HCT116 (cell line): ENCODE results near the gene CTNNA2. TPM values are rescaled to one million over a fixed set of nuclear protein-coding genes. Genes with fewer than 3 reads are reported as not detected.

ENCODE experiments used
- ATAC-seq: fragments of 200-7000 bp; cut with Tn5 transposase; 2 replicates; pipeline ENCODE4 v1.9.1; 2020; ENCODE audit warnings: mild to moderate bottlenecking, moderate library complexity
- BruUV-seq: library from RNA; stranded (reverse); fragments of 400-500 nt; replicated peaks from 2 replicates; lab custom pipeline; 2021; lab: Mats Ljungman, UMichigan
- CTCF ChIA-PET: fragments of 300-600 bp; sonication (Branson Sonifier 250); formaldehyde crosslinking; loops from one replicate; lab custom pipeline; 2021; ENCODE audit warnings: antibody characterized with exemption; lab: Charles Lee
- POLR2A ChIA-PET: fragments of 300-600, 350-600 bp; sonication (Branson Sonifier 250); formaldehyde crosslinking; loops from one replicate; lab custom pipeline; 2021; ENCODE audit warnings: antibody characterized with exemption; lab: Charles Lee
- RAD21 ChIA-PET, 2 experiments: fragments of 300-600 bp; sonication (Branson Sonifier 250); formaldehyde crosslinking; loops; one replicate each; lab custom pipeline; 2023; ENCODE audit warnings: low total read pairs in 2 of 2; ENCODE audit not compliant: uncharacterized antibody in 2 of 2, unreplicated experiment in 2 of 2, low non-redundant PET in 1 of 2; lab: Charles Lee
- DNase-seq: peaks from one replicate; pipeline ENCODE4 v3.0.0-alpha.2; 2010; ENCODE audit warnings: low read depth, low spot score
- H2AFZ ChIP-seq: fragments of 200-600 bp; shearing (Covaris generic), sonication (generic); 2 replicates; pipeline ENCODE4 v1.6.1; 2017; ENCODE audit warnings: low read depth, mixed run types, mixed read lengths, antibody characterized with exemption, low read length; ENCODE audit not compliant: poor library complexity, severe bottlenecking
- H3K27ac ChIP-seq: 2 replicates; pipeline ENCODE4 v1.5.1; 2012; ENCODE audit warnings: low read depth, low read length
- H3K27me3 ChIP-seq: fragments of 200-600 bp; sonication (generic); 2 replicates; pipeline ENCODE4 v1.6.1; 2016; ENCODE audit warnings: mixed run types, low read length, mixed read lengths; ENCODE audit not compliant: insufficient read depth
- H3K36me3 ChIP-seq, 2 experiments: fragments of 200-500 bp in 1 of 2; fragments of 200-600 bp in 1 of 2; sonication (Bioruptor generic) in 1 of 2; sonication (generic) in 1 of 2; 2 replicates each; pipeline versions ENCODE4 v1.5.1 to v1.6.1; 2014 to 2016; ENCODE audit warnings: low read length in 2 of 2, inconsistent platforms in 1 of 2, mixed read lengths in 1 of 2, mixed run types in 1 of 2; ENCODE audit not compliant: insufficient read depth in 2 of 2, control insufficient read depth in 1 of 2
- H3K4me1 ChIP-seq, 2 experiments: fragments of 200-600 bp in 1 of 2; sonication (generic) in 1 of 2; 2 replicates each; pipeline versions ENCODE4 v1.5.1 to v1.6.1; 2012 to 2017; ENCODE audit warnings: low read length in 2 of 2, inconsistent platforms in 1 of 2, mild to moderate bottlenecking in 1 of 2, mixed read lengths in 1 of 2, mixed run types in 1 of 2, moderate library complexity in 1 of 2; ENCODE audit not compliant: insufficient read depth in 2 of 2, control insufficient read depth in 1 of 2
- H3K4me2 ChIP-seq: fragments of 200-600 bp; sonication (generic); 2 replicates; pipeline ENCODE4 v1.6.1; 2017; ENCODE audit warnings: mixed run types, low read length, mixed read lengths
- H3K4me3 ChIP-seq, 2 experiments: fragments of 200-600 bp in 1 of 2; sonication (generic) in 1 of 2; replicated peaks in 1 of 2; 2 replicates each; pipeline ENCODE4 v1.5.1; 2011 to 2016; ENCODE audit warnings: low read length in 2 of 2, control low read depth in 1 of 2, low read depth in 1 of 2, mild to moderate bottlenecking in 1 of 2, mixed read lengths in 1 of 2, mixed run types in 1 of 2
- H3K79me2 ChIP-seq: fragments of 200-600 bp; sonication (generic); 2 replicates; pipeline ENCODE4 v1.6.1; 2017; ENCODE audit warnings: mild to moderate bottlenecking, mixed run types, low read length, moderate library complexity, mixed read lengths; ENCODE audit not compliant: insufficient read depth
- H3K9ac ChIP-seq: fragments of 200-600 bp; sonication (generic); 2 replicates; pipeline ENCODE4 v1.6.1; 2016; ENCODE audit warnings: low read length, mixed read lengths
- H3K9me2 ChIP-seq: fragments of 200-600 bp; sonication (generic), shearing (Covaris generic); 2 replicates; pipeline ENCODE4 v1.6.1; 2017; ENCODE audit warnings: mixed run types, mild to moderate bottlenecking, moderate library complexity; ENCODE audit not compliant: insufficient read depth
- H3K9me3 ChIP-seq, 2 experiments: fragments of 200-500 bp in 1 of 2; fragments of 200-600 bp in 1 of 2; sonication (Bioruptor generic) in 1 of 2; sonication (generic) in 1 of 2; 2 replicates each; pipeline ENCODE4 v1.6.1; 2014 to 2017; ENCODE audit warnings: low read length in 2 of 2, mixed read lengths in 2 of 2, inconsistent platforms in 1 of 2, low read depth in 1 of 2, mild to moderate bottlenecking in 1 of 2, mixed run types in 1 of 2, moderate library complexity in 1 of 2; ENCODE audit not compliant: control insufficient read depth in 1 of 2, insufficient read depth in 1 of 2
- H4K20me1 ChIP-seq: fragments of 200-600 bp; sonication (generic), shearing (Covaris generic); 2 replicates; pipeline ENCODE4 v1.6.1; 2017; ENCODE audit warnings: mixed run types, mild to moderate bottlenecking, moderate library complexity; ENCODE audit not compliant: insufficient read depth
- ATF3 ChIP-seq: IDR thresholded peaks from 2 replicates; pipeline ENCODE4 v1.6.1; 2012
- CBX3 ChIP-seq: IDR thresholded peaks from 2 replicates; pipeline ENCODE4 v1.6.1; 2012; ENCODE audit warnings: low read depth
- CEBPB ChIP-seq: IDR thresholded peaks from 2 replicates; pipeline ENCODE4 v1.6.1; 2012; ENCODE audit warnings: low read depth
- EGR1 ChIP-seq: IDR thresholded peaks from 2 replicates; pipeline ENCODE4 v1.6.1; 2012; ENCODE audit warnings: low read depth
- ELF1 ChIP-seq: IDR thresholded peaks from 2 replicates; pipeline ENCODE4 v1.6.1; 2012; ENCODE audit warnings: low read depth, borderline replicate concordance
- EZH2phosphoT487 ChIP-seq: fragments of 200-600 bp; IDR thresholded peaks from 2 replicates; pipeline ENCODE4 v1.6.1; 2018; ENCODE audit warnings: antibody characterized with exemption, borderline replicate concordance
- FOSL1 ChIP-seq: IDR thresholded peaks from 2 replicates; pipeline ENCODE4 v1.6.1; 2012; ENCODE audit warnings: low read depth
- MAX ChIP-seq: IDR thresholded peaks from 2 replicates; pipeline ENCODE4 v1.6.1; 2012
- POLR2A ChIP-seq: IDR thresholded peaks from 2 replicates; pipeline ENCODE4 v1.7.0; 2011; ENCODE audit warnings: borderline replicate concordance; ENCODE audit not compliant: insufficient read depth, insufficient read length; ENCODE audit errors: extremely low read depth
- POLR2AphosphoS5 ChIP-seq: IDR thresholded peaks from 2 replicates; pipeline ENCODE4 v1.6.1; 2011; ENCODE audit warnings: mild to moderate bottlenecking, low read depth, low read length, moderate library complexity
- RAD21 ChIP-seq: IDR thresholded peaks from 2 replicates; pipeline ENCODE4 v1.6.1; 2012; ENCODE audit warnings: low read depth, mild to moderate bottlenecking
- SIN3A ChIP-seq: IDR thresholded peaks from 2 replicates; pipeline ENCODE4 v1.6.1; 2012; ENCODE audit warnings: low read depth
- SP1 ChIP-seq: IDR thresholded peaks from 2 replicates; pipeline ENCODE4 v1.6.1; 2012; ENCODE audit warnings: low read depth
- SRF ChIP-seq: IDR thresholded peaks from 2 replicates; pipeline ENCODE4 v1.6.1; 2012; ENCODE audit warnings: low read depth
- TCF7L2 ChIP-seq: IDR thresholded peaks from 2 replicates; pipeline ENCODE4 v1.7.0; 2011; ENCODE audit warnings: borderline replicate concordance, inconsistent platforms; ENCODE audit not compliant: insufficient read depth, insufficient read length; ENCODE audit errors: extremely low read depth
- YY1 ChIP-seq: IDR thresholded peaks from 2 replicates; pipeline ENCODE4 v1.6.1; 2011; ENCODE audit warnings: low read length, low read depth, moderate library complexity, mild to moderate bottlenecking; ENCODE audit not compliant: insufficient replicate concordance; ENCODE audit errors: extremely low read depth
- ZFX ChIP-seq: fragments of 450-650 bp; IDR thresholded peaks from 2 replicates; pipeline ENCODE4 v1.6.1; 2017
- ZNF274 ChIP-seq: fragments of 200-500 bp; sonication (Bioruptor generic); IDR thresholded peaks from 2 replicates; pipeline ENCODE4 v1.6.1; 2014; ENCODE audit warnings: mild to moderate bottlenecking, low read depth, low read length, inconsistent platforms
- intact Hi-C: fragments of 100-400 bp; cut with micrococcal nuclease; formaldehyde crosslinking; loops from 2 replicates; pipeline ENCODE4 v1.10.0; 2022
- total RNA-seq: library from RNA; stranded (reverse); gene quantifications from one replicate; pipeline ENCODE4 v1.2.1, GENCODE V29; 2021; ENCODE audit not compliant: unreplicated experiment
- TF ChIP-seq, protein P1 (sequence below): IDR thresholded peaks from 2 replicates; pipeline ENCODE4 v1.6.1; 2011; ENCODE audit warnings: mild to moderate bottlenecking, low read length, moderate library complexity; ENCODE audit not compliant: insufficient replicate concordance; ENCODE audit errors: extremely low read depth

CTNNA2 gene
- total RNA-seq, 1 experiment from 2014 or later: not detected

GRCh38 chr2:79621755-79622154 is 108.9 kb downstream of the CTNNA2 start:
- Histone ChIP-seq H4K20me1 (no peaks in the 10 kb centered on the region), H3K36me3 (no peaks in the 10 kb centered on the region), H3K4me3 (no peak overlapping the region), H2AFZ (no peak overlapping the region)
- no TSS peak for BruUV-seq
- RAD21 ChIA-PET: no interaction called here
- TF ChIP-seq POLR2A (no peak), SP1 (no peak)
- TF ChIP-seq, all 23 proteins: peak for 0
- POLR2A ChIA-PET: no interaction called here
- CTCF ChIA-PET: no interaction called here
- Histone ChIP-seq H3K4me1 (no peaks in the 10 kb centered on the region), H3K9ac (no peak overlapping the region), H3K9me2 (no peaks in the 10 kb centered on the region), H3K27me3 (no peaks in the 10 kb centered on the region), H3K27ac (no peak overlapping the region), H3K4me2 (no peak overlapping the region), H3K9me3 (peaks cover 18 to 46% of the 10 kb centered on the region in 2 experiments; a peak in 2 of 4 replicates), H3K79me2 (no peaks in the 10 kb centered on the region)
- intact Hi-C loops: no loop called here
- ATAC-seq: no peak
- no peak for DNase-seq

GRCh38 chr2:79622508-79622907 is 109.7 kb downstream of the CTNNA2 start:
- Histone ChIP-seq H3K4me1 (no peaks in the 10 kb centered on the region), H3K79me2 (no peaks in the 10 kb centered on the region), H3K27ac (no peak overlapping the region), H3K9me2 (no peaks in the 10 kb centered on the region), H3K4me2 (no peak overlapping the region), H3K27me3 (no peaks in the 10 kb centered on the region), H3K9me3 (peaks cover 17 to 49% of the 10 kb centered on the region in 2 experiments; a peak in 2 of 4 replicates), H3K36me3 (no peaks in the 10 kb centered on the region), H3K9ac (no peak overlapping the region), H2AFZ (no peak overlapping the region), H3K4me3 (no peak overlapping the region), H4K20me1 (no peaks in the 10 kb centered on the region)
- no TSS peak for BruUV-seq
- ChIA-PET POLR2A (no interaction called here), CTCF (no interaction called here), RAD21 (no interaction called here)
- DNase-seq (no peak), ATAC-seq (no peak)
- TF ChIP-seq SIN3A: no peak
- TF ChIP-seq ZNF274: no peak
- no peak for TF ChIP-seq EZH2phosphoT487
- TF ChIP-seq ELF1: no peak
- no peak for TF ChIP-seq SP1
- no peak for TF ChIP-seq POLR2AphosphoS5
- no peak for TF ChIP-seq RAD21
- TF ChIP-seq ZFX: no peak
- no peak for TF ChIP-seq ATF3
- no peak for TF ChIP-seq POLR2A
- TF ChIP-seq CEBPB: no peak
- TF ChIP-seq SRF: no peak
- TF ChIP-seq YY1: no peak
- TF ChIP-seq, protein P1, sequence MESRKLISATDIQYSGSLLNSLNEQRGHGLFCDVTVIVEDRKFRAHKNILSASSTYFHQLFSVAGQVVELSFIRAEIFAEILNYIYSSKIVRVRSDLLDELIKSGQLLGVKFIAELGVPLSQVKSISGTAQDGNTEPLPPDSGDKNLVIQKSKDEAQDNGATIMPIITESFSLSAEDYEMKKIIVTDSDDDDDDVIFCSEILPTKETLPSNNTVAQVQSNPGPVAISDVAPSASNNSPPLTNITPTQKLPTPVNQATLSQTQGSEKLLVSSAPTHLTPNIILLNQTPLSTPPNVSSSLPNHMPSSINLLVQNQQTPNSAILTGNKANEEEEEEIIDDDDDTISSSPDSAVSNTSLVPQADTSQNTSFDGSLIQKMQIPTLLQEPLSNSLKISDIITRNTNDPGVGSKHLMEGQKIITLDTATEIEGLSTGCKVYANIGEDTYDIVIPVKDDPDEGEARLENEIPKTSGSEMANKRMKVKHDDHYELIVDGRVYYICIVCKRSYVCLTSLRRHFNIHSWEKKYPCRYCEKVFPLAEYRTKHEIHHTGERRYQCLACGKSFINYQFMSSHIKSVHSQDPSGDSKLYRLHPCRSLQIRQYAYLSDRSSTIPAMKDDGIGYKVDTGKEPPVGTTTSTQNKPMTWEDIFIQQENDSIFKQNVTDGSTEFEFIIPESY: no peak
- TF ChIP-seq FOSL1: no peak
- TF ChIP-seq MAX: no peak
- no peak for TF ChIP-seq CBX3
- TF ChIP-seq EGR1: no peak
- no peak for TF ChIP-seq TCF7L2
- intact Hi-C loops: no loop called here
